HEK293 (cell line): ENCODE data around the gene EXOC2.
A peak's percentile ranks its signal among the peaks of the same experiment; 100 is the strongest.
"Not testable (repeated sequence)": the region's sequence is repeated elsewhere in the genome, so short reads cannot be mapped to it uniquely, and the experiment has no call there.

Source experiments
- CTCF ChIA-PET: fragments of 350-600 bp; formaldehyde crosslinking; extraction: SDS; loops from one replicate; lab custom pipeline; 2021; ENCODE audit warnings: antibody characterized with exemption; lab: Yijun Ruan, JAX
- POLR2A ChIA-PET: fragments of 300-600 bp; formaldehyde crosslinking; extraction: SDS; loops from one replicate; lab custom pipeline; 2020; ENCODE audit warnings: antibody characterized with exemption, inconsistent platforms; lab: Yijun Ruan, JAX
- H3K27ac ChIP-seq: fragments of 200-500 bp; sonication (Bioruptor generic); 2 replicates; pipeline ENCODE4 v1.5.1; 2014; ENCODE audit warnings: low read depth, low read length, control low read depth, inconsistent platforms; ENCODE audit errors: extremely low read depth
- H3K36me3 ChIP-seq, 2 experiments: fragments of 200-500 bp in 1 of 2; sonication (Bioruptor generic) in 1 of 2; 1 replicate in 1 of 2; 2 replicates in 1 of 2; pipeline ENCODE4 v1.5.1; 2014 to 2017; ENCODE audit warnings: inconsistent platforms in 2 of 2, low read length in 2 of 2; ENCODE audit not compliant: control insufficient read depth in 2 of 2, insufficient read depth in 1 of 2
- H3K4me1 ChIP-seq: fragments of 200-500 bp; sonication (Bioruptor generic); 2 replicates; pipeline ENCODE4 v1.5.1; 2014; ENCODE audit warnings: mild to moderate bottlenecking, low read length, inconsistent platforms; ENCODE audit not compliant: control insufficient read depth, insufficient read depth
- H3K4me3 ChIP-seq: 2 replicates; pipeline ENCODE4 v1.5.1; 2011; ENCODE audit warnings: low read depth, mild to moderate bottlenecking, control low read depth, low read length, moderate library complexity
- H3K9me3 ChIP-seq: fragments of 200-500 bp; sonication (Bioruptor generic); 2 replicates; pipeline ENCODE4 v1.5.1; 2014; ENCODE audit warnings: low read depth, low read length, inconsistent platforms; ENCODE audit not compliant: control insufficient read depth, insufficient read depth
- KLF1 ChIP-seq: fragments of 450-650 bp; formaldehyde crosslinking; IDR thresholded peaks from 2 replicates; pipeline ENCODE4 v1.5.1; 2016; ENCODE audit warnings: missing biosample characterization, missing genetic modification characterization
- KLF10 ChIP-seq: fragments of 450-650 bp; IDR thresholded peaks from 2 replicates; pipeline ENCODE4 v1.5.1; 2018; ENCODE audit warnings: missing biosample characterization, mild to moderate bottlenecking, missing genetic modification characterization
- REPIN1 ChIP-seq: fragments of 450-650 bp; formaldehyde crosslinking; IDR thresholded peaks from 2 replicates; pipeline ENCODE4 v1.5.1; 2017; ENCODE audit warnings: missing biosample characterization, missing genetic modification characterization, low read depth
- YY1 ChIP-seq: fragments of 450-650 bp; formaldehyde crosslinking; IDR thresholded peaks from 2 replicates; pipeline ENCODE4 v1.5.1; 2018; ENCODE audit warnings: missing biosample characterization, missing genetic modification characterization
- ZFP69B ChIP-seq: fragments of 450-650 bp; formaldehyde crosslinking; IDR thresholded peaks from 2 replicates; pipeline ENCODE4 v1.5.1; 2016; ENCODE audit warnings: missing biosample characterization, missing genetic modification characterization
- ZNF146 ChIP-seq: fragments of 450-650 bp; formaldehyde crosslinking; IDR thresholded peaks from 2 replicates; pipeline ENCODE4 v1.5.1; 2016; ENCODE audit warnings: missing biosample characterization, missing genetic modification characterization
- ZNF274 ChIP-seq, 2 experiments: fragments of 200-500 bp in 1 of 2; fragments of 450-650 bp in 1 of 2; sonication (Bioruptor generic) in 1 of 2; formaldehyde crosslinking in 1 of 2; IDR thresholded peaks; 2 replicates each; pipeline versions ENCODE4 v1.5.1 to v1.6.1; 2014 to 2016; ENCODE audit warnings: borderline replicate concordance in 1 of 2, inconsistent platforms in 1 of 2, low read length in 1 of 2, missing biosample characterization in 1 of 2, missing genetic modification characterization in 1 of 2
- ZNF324 ChIP-seq: fragments of 450-650 bp; formaldehyde crosslinking; IDR thresholded peaks from 2 replicates; pipeline ENCODE4 v1.5.1; 2016; ENCODE audit warnings: missing biosample characterization, missing genetic modification characterization
- ZNF366 ChIP-seq: fragments of 450-650 bp; formaldehyde crosslinking; conservative IDR thresholded peaks from 2 replicates; pipeline ENCODE4 v1.5.1; 2016; ENCODE audit warnings: missing biosample characterization, missing genetic modification characterization
- ZNF571 ChIP-seq: fragments of 450-650 bp; formaldehyde crosslinking; IDR thresholded peaks from 2 replicates; pipeline ENCODE4 v1.5.0; 2017; ENCODE audit warnings: missing biosample characterization, missing genetic modification characterization
- ZNF621 ChIP-seq: fragments of 450-650 bp; formaldehyde crosslinking; IDR thresholded peaks from 2 replicates; pipeline ENCODE4 v1.5.1; 2017; ENCODE audit warnings: missing biosample characterization, missing genetic modification characterization
- ZNF654 ChIP-seq: fragments of 450-650 bp; formaldehyde crosslinking; IDR thresholded peaks from 2 replicates; pipeline ENCODE4 v1.5.1; 2016; ENCODE audit warnings: low read depth, missing biosample characterization, missing genetic modification characterization
- TF ChIP-seq, protein P1 (sequence below): fragments of 450-650 bp; IDR thresholded peaks from 2 replicates; pipeline ENCODE4 v1.5.1; 2018; ENCODE audit warnings: missing biosample characterization, missing genetic modification characterization
- TF ChIP-seq, protein P2 (sequence below): fragments of 450-650 bp; formaldehyde crosslinking; optimal IDR thresholded peaks from 2 replicates; pipeline ENCODE3; 2016; ENCODE audit warnings: missing biosample characterization, mild to moderate bottlenecking, missing genetic modification characterization

The EXOC2 gene

DNA sequence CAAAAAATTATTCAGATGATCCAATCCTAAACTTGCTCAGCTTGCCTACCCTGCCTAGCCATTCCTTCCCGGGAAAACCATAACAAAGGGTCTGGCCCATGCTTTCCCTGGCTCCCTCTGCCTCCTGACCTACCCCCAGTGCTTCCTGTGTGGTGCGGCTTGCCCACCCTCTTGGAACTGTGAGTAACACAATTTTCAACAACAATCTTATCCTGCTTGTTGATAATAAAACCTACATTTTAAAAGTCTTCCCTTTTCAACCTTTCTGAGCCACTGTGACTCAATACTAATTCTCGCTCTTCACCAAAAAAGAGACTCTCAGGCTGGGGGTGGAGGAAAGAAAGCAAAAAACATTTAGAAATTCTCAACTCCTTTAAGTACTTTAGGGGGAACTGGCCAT lies 18.0 kb downstream of the EXOC2 start (continued):
- TF ChIP-seq, protein P1, sequence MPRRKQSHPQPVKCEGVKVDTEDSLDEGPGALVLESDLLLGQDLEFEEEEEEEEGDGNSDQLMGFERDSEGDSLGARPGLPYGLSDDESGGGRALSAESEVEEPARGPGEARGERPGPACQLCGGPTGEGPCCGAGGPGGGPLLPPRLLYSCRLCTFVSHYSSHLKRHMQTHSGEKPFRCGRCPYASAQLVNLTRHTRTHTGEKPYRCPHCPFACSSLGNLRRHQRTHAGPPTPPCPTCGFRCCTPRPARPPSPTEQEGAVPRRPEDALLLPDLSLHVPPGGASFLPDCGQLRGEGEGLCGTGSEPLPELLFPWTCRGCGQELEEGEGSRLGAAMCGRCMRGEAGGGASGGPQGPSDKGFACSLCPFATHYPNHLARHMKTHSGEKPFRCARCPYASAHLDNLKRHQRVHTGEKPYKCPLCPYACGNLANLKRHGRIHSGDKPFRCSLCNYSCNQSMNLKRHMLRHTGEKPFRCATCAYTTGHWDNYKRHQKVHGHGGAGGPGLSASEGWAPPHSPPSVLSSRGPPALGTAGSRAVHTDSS (tag by site-specific recombination) = no peak
- TF ChIP-seq, protein P2, sequence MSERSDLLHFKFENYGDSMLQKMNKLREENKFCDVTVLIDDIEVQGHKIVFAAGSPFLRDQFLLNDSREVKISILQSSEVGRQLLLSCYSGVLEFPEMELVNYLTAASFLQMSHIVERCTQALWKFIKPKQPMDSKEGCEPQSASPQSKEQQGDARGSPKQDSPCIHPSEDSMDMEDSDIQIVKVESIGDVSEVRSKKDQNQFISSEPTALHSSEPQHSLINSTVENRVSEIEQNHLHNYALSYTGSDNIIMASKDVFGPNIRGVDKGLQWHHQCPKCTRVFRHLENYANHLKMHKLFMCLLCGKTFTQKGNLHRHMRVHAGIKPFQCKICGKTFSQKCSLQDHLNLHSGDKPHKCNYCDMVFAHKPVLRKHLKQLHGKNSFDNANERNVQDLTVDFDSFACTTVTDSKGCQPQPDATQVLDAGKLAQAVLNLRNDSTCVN (tag by site-specific recombination) = no peak
- TF ChIP-seq REPIN1 (tag by site-specific recombination) (no peak), ZNF654 (no peak), ZFP69B (tag by site-specific recombination) (no peak)

DNA sequence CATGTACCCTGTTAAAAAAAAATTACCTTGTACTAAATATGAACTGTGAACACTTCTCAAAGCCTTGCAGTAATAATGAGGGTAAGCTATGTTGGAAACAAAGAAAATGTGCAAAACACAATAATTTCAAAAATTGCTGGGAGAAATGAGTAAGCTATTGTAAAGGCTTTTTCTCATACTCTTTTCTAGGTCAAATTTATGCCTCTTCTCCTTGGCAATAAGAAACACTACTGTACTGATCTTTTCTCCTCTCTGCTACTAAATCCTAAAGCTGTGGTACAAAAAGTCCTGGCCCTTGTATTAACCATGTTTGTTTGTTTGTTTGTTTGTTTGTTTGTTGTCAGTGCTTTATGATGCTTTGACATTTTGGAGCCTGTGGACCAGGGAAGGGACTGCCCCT lies 18.5 kb downstream of the EXOC2 start:
- H3K4me3 ChIP-seq = no peak overlapping the region
- TF ChIP-seq YY1 (tag by site-specific recombination) = no peak
- POLR2A ChIA-PET = no interaction called here
- no peaks in the 10 kb centered on the region; a peak in 1 of 3 replicates for H3K36me3 ChIP-seq
- no peaks in the 10 kb centered on the region for H3K9me3 ChIP-seq
- no peaks in the 10 kb centered on the region; the same call in 1 of the 2 replicates for H3K4me1 ChIP-seq
- no peak overlapping the region for H3K27ac ChIP-seq
- CTCF ChIA-PET = interaction anchor here (0.9 kb wide), 1 partner anchor 12 kb away, joined by 3 read pairs; no protein-coding TSS in a partner anchor

DNA sequence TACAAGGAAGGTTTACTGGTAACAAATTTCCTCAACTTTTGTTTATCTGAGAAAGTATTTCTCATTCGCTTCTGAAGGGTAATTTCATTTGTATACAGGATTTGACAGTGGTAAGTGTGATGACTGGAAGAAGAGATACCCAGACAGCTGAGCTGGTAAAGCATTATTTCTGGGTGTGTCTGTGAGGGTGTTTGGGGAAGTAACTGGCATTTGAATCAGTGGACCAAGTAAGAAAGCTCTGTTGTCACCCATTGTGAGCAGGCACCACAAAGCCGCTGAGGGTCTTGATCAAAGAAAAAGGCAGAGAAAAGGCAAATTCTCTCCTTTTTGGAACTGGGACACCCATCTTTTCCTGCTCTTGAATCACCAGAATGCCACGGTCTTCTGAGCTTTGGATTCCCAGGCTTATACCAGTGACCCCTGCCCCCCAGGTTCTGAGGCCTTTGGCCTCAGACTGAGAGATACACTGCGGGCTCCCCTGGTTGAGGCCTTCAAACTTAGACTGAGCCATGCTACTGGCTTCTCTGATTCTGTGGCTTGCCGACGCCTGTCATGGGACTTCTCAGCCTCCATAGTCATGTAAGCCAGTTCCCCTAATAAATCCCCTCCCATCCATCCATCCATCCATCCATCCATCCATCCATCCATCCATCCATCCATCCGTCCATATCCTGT lies 25.5 kb downstream of the EXOC2 start:
- Histone ChIP-seq H3K27ac (no peak overlapping the region), H3K36me3 (no peaks in the 10 kb centered on the region)
- TF ChIP-seq ZNF621 (tag by site-specific recombination) (no peak), ZNF366 (tag by site-specific recombination) (peak; percentile 53; the same call in 1 of the 2 replicates), ZNF571 (tag by site-specific recombination) (no peak), ZNF274 (IDR thresholded peaks at IDR 0.05; ENCODE audit: low read length) (no peak), ZNF274 (tag by site-specific recombination; IDR thresholded peaks at IDR 0.05; ENCODE audit: borderline replicate concordance) (no peak), ZNF324 (no peak), KLF10 (tag by site-specific recombination) (no peak)
- TF ChIP-seq, all 188 proteins: peak for 1
- Histone ChIP-seq H3K4me1 (no peaks in the 10 kb centered on the region), H3K9me3 (no peaks in the 10 kb centered on the region), H3K4me3 (no peak overlapping the region)
- POLR2A ChIA-PET = no interaction called here
- CTCF ChIA-PET = no interaction called here

DNA sequence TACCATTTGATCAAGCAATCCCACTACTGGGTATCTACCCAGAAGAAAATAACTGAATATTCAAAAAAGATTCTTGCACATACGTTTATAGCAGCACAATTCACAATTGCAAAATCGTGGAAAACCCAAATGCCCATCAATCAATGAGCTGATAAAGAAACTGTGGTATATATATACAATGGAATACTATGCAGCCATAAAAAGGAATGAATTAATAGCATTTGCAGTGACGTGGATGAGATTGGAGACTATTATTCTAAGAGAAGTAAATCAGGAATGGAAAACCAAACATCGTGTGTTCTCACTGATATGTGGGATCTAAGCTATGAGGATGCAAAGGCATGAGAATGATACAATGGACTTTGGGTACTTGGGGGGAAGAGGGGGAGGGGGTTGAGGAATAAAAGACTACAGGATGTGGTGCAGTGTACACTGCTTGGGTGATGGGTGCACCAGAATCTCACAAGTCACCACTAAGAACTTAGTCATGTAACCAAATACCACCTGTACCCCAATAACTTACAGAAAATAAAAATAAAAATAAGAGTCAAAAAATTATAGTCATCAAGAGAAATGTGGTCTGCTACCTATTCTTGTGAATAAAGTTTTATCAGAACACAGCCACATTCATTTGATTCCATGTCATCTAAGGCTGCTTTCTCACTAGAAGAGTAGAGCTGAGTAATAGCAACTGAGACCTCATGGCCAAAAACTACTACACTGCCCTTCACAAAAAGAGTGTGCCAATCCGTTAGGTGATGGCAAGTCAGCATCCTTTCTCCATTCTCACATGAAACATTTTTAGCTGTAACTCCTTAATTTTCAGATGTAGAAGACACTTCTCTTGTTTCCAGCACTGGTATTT lies 27.3 kb downstream of the EXOC2 start:
- ChIA-PET POLR2A (interaction anchor here (0.6 kb wide), 1 partner anchor 9 kb away, joined by 3 read pairs; no protein-coding TSS in a partner anchor), CTCF (interaction anchor here (0.7 kb wide), 1 partner anchor 14 kb away, joined by 5 read pairs; no protein-coding TSS in a partner anchor)
- Histone ChIP-seq H3K9me3 (no peaks in the 10 kb centered on the region), H3K27ac (no peak overlapping the region), H3K4me3 (no peak overlapping the region), H3K36me3 (no peaks in the 10 kb centered on the region), H3K4me1 (peaks cover under 1% of the 10 kb centered on the region; the same call in 1 of the 2 replicates)
- TF ChIP-seq KLF1 (tag by site-specific recombination) (no peak), ZNF146 (tag by site-specific recombination) (peak; percentile 88)

DNA sequence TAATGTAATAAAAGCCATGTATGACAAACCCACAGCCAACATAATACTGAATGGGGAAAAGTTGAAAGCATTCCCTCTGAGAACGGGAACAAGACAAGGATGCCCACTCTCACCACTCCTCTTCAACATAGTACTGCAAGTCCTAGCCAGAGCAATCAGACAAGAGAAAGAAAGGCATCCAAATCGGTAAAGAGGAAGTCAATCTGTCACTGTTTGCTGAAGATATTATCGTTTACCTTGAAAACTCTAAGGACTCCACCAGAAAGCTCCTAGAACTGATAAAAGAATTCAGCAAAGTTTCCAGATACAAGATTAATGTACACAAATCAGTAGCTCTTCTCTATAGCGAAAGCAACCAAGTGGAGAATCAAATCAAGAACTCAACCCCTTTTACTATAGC lies 29.2 kb downstream of the EXOC2 start:
- H3K9me3 ChIP-seq, H3K4me3 ChIP-seq, POLR2A ChIA-PET, H3K27ac ChIP-seq, H3K36me3 ChIP-seq: not testable (repeated sequence)
- CTCF ChIA-PET = interaction anchor here (0.8 kb wide), 1 partner anchor 13 kb away, joined by 3 read pairs; no protein-coding TSS in a partner anchor
- H3K4me1 ChIP-seq = peaks cover 11% of the 10 kb centered on the region
